ENCODE results near the gene NOS3.

- TF ChIP-seq POLR2A (IDR thresholded peaks at IDR 0.05) (no peak), CTCF (IDR thresholded peaks at IDR 0.05 in 4 of 5, conservative IDR thresholded peaks at IDR 0.05 in 1 of 5) (no peak)
These were observed 25.7 kb downstream of the NOS3 start for GRCh38 chr7:151016505-151016904.
